ENCODE data around the gene PRAMEF18. TPM values are rescaled to one million over a fixed set of nuclear protein-coding genes. Genes with fewer than 3 reads are reported as not detected.

The PRAMEF18 gene
- total and polyA plus RNA-seq, 7 donors: not detected

Other genes with a start within 250 kb of the PRAMEF18 start
- not detected for gene PRAMEF27, start 169.6 kb downstream of the PRAMEF18 start, total RNA-seq
- gene PRAMEF27, start 169.6 kb downstream of the PRAMEF18 start, polyA plus RNA-seq: not detected
- not detected for gene HNRNPCL3, start 165.4 kb downstream of the PRAMEF18 start, total RNA-seq
- not detected for gene HNRNPCL3, start 165.4 kb downstream of the PRAMEF18 start, polyA plus RNA-seq
- gene PRAMEF25, start 155.4 kb downstream of the PRAMEF18 start, total RNA-seq: not detected
- gene PRAMEF25, start 155.4 kb downstream of the PRAMEF18 start, polyA plus RNA-seq: not detected
- gene HNRNPCL2, start 109.3 kb downstream of the PRAMEF18 start, total RNA-seq: not detected
- gene HNRNPCL2, start 109.3 kb downstream of the PRAMEF18 start, polyA plus RNA-seq: not detected
- not detected for gene PRAMEF26, start 70.1 kb downstream of the PRAMEF18 start, total RNA-seq
- not detected for gene PRAMEF26, start 70.1 kb downstream of the PRAMEF18 start, polyA plus RNA-seq
- gene HNRNPCL4, start 60.5 kb downstream of the PRAMEF18 start, total RNA-seq: not detected
- gene HNRNPCL4, start 60.5 kb downstream of the PRAMEF18 start, polyA plus RNA-seq: not detected
- not detected for gene PRAMEF9, start 54.3 kb downstream of the PRAMEF18 start, total RNA-seq
- not detected for gene PRAMEF9, start 54.3 kb downstream of the PRAMEF18 start, polyA plus RNA-seq
- not detected for gene PRAMEF13, start 24.7 kb downstream of the PRAMEF18 start, total RNA-seq
- not detected for gene PRAMEF13, start 24.7 kb downstream of the PRAMEF18 start, polyA plus RNA-seq
- gene PRAMEF5, start 28.0 kb upstream of the PRAMEF18 start, total RNA-seq: not detected
- not detected for gene PRAMEF5, start 28.0 kb upstream of the PRAMEF18 start, polyA plus RNA-seq
- gene PRAMEF8, start 59.0 kb upstream of the PRAMEF18 start, total RNA-seq: not detected
- gene PRAMEF8, start 59.0 kb upstream of the PRAMEF18 start, polyA plus RNA-seq: not detected
- not detected for gene PRAMEF33, start 77.4 kb upstream of the PRAMEF18 start, total RNA-seq
- not detected for gene PRAMEF33, start 77.4 kb upstream of the PRAMEF18 start, polyA plus RNA-seq
- gene PRAMEF15, start 89.4 kb upstream of the PRAMEF18 start, total RNA-seq: not detected
- gene PRAMEF15, start 89.4 kb upstream of the PRAMEF18 start, polyA plus RNA-seq: not detected
- not detected for gene PRAMEF14, start 121.0 kb upstream of the PRAMEF18 start, total RNA-seq
- gene PRAMEF14, start 121.0 kb upstream of the PRAMEF18 start, polyA plus RNA-seq: not detected
- gene PRAMEF19, start 145.8 kb upstream of the PRAMEF18 start, total RNA-seq: not detected
- not detected for gene PRAMEF19, start 145.8 kb upstream of the PRAMEF18 start, polyA plus RNA-seq
- gene PRAMEF17, start 163.5 kb upstream of the PRAMEF18 start, total RNA-seq: not detected
- gene PRAMEF17, start 163.5 kb upstream of the PRAMEF18 start, polyA plus RNA-seq: not detected
- not detected for gene PRAMEF20, start 184.3 kb upstream of the PRAMEF18 start, total RNA-seq
- not detected for gene PRAMEF20, start 184.3 kb upstream of the PRAMEF18 start, polyA plus RNA-seq

Measured in sigmoid colon (tissue), 7 donors.